ENCODE data around the gene SLC34A1. TPM values are rescaled to one million over a fixed set of nuclear protein-coding genes. Genes with fewer than 3 reads are reported as not detected.

Gene SLC34A1
- total RNA-seq, 1 donor from 2014 or later = not detected

DNA sequence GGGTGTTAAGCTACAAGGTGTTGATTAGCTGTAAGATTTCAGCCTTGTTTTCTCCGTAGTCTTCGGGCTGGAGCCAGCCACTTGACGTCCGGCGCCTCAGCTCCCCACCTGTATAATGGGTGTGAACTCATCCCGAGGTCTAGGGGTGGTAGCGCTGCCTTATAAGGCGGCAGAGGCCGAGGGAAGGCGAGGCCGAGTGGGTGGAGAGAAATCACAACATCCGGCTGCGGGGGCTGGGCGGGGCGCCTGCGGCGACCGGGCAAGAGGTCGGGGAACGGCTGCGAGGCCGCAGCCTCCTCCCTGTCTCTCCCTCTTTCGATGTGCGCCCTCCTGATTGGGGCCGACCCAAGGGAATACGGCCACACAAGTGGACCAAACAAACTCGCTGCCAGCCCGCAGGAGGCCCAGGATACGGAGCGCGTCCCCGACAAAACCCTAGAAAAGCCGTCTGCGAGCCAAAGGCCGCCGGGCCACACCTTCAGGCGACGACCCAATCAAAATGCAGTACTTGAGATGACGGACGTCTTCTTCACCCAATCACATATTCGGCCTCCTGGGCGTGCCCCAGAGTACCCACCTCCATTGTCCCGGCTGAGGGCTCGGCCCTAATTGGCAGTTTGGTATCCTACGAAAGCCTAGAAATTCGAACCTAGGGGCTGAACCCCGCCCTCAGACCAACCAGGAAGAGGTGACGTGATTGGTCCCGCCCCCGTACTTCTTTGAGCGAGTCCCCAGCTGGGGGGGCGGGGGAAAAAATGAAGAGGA lies 41.7 kb downstream of the SLC34A1 start:
- peak overlapping the region; percentile 79 for H2AFZ ChIP-seq (ENCODE audit: low read depth, low read length)
- peaks cover 13% of the 10 kb centered on the region for H3K4me1 ChIP-seq (ENCODE audit: insufficient read depth, low read length)
- peak overlapping the region; percentile 74 for H3K9ac ChIP-seq (ENCODE audit: low read length)
- H3K4me3 Mint-ChIP-seq (ENCODE audit: unreplicated experiment) = peak overlapping the region; percentile 92
- H3K4me1 Mint-ChIP-seq (ENCODE audit: low read depth, unreplicated experiment) = peaks cover 9% of the 10 kb centered on the region
- FAIRE-seq (no peak), DNase-seq (ENCODE audit: low read depth) (peak; percentile 100)
- peaks cover 5% of the 10 kb centered on the region for H3K36me3 Mint-ChIP-seq (ENCODE audit: low read depth, unreplicated experiment)
- no peaks in the 10 kb centered on the region for H3K27me3 ChIP-seq (ENCODE audit: insufficient read depth, low read length)
- H3K4me2 ChIP-seq (ENCODE audit: low read length) = peak overlapping the region; percentile 81
- peak overlapping the region; percentile 60 for H3K4me3 ChIP-seq (ENCODE audit: insufficient read depth, low read depth, low read length)
- H3K9me3 ChIP-seq (ENCODE audit: insufficient read depth, low read depth, low read length) = no peaks in the 10 kb centered on the region
- peaks cover 38% of the 10 kb centered on the region for H3K79me2 ChIP-seq (ENCODE audit: insufficient read depth, low read length)
- peak overlapping the region; percentile 96 for H3K27ac Mint-ChIP-seq (ENCODE audit: unreplicated experiment)
- no peaks in the 10 kb centered on the region for H3K36me3 ChIP-seq (ENCODE audit: insufficient read depth, low read length)
- H3K27ac ChIP-seq (ENCODE audit: low read depth, low read length) = peak overlapping the region; percentile 71
- H3K27me3 Mint-ChIP-seq (ENCODE audit: low read depth, unreplicated experiment) = peaks cover 8% of the 10 kb centered on the region
- no peak for TF ChIP-seq EZH2 (IDR thresholded peaks at IDR 0.05; ENCODE audit: insufficient read depth, low read length)
- TF ChIP-seq, protein P1, sequence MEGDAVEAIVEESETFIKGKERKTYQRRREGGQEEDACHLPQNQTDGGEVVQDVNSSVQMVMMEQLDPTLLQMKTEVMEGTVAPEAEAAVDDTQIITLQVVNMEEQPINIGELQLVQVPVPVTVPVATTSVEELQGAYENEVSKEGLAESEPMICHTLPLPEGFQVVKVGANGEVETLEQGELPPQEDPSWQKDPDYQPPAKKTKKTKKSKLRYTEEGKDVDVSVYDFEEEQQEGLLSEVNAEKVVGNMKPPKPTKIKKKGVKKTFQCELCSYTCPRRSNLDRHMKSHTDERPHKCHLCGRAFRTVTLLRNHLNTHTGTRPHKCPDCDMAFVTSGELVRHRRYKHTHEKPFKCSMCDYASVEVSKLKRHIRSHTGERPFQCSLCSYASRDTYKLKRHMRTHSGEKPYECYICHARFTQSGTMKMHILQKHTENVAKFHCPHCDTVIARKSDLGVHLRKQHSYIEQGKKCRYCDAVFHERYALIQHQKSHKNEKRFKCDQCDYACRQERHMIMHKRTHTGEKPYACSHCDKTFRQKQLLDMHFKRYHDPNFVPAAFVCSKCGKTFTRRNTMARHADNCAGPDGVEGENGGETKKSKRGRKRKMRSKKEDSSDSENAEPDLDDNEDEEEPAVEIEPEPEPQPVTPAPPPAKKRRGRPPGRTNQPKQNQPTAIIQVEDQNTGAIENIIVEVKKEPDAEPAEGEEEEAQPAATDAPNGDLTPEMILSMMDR (IDR thresholded peaks at IDR 0.05; ENCODE audit: insufficient read depth, low read depth, low read length) = no peak
- no peaks in the 10 kb centered on the region for H3K9me3 Mint-ChIP-seq (ENCODE audit: unreplicated experiment)
- peaks cover 38% of the 10 kb centered on the region for H4K20me1 ChIP-seq (ENCODE audit: insufficient read depth, low read length)

DNA sequence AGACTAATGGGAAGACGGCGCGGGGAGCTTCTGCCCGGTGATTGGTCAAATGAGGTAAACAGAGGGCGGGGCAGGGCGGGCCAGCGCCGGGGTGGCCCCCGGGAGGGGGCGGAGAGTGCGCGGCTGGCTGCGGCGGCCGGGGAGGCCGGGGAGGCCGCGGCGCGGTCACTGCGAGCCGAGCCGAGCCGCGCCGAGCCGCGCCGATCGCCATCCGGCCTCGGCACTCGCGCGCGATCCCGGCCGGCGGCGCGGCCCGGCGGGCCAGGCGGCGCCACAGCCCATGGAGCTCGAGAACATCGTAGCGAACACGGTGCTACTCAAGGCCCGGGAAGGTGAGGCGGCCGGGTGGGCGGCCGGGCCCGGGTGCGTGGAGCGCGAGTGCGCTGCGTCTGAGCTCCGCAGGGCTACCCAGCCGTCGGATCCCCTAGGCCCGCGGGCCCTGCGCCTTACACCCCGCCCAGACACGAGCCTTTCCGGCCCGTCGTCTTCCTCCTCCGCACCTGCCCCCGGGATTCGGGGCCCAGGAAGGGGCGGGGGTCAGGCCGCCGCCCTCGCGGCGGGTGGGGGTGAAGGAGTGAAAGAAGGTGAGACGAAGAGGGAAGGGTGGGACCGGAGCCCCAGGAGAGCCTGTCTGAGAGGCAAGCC lies 42.5 kb downstream of the SLC34A1 start, which contains the start of gene GRK6:
GRK6 (plus strand) TSS at position 111 of the 645 bp plus-strand sequence; CDS start at position 281, 170 bp downstream.
- Histone ChIP-seq H3K27ac (ENCODE audit: low read depth, low read length) (peak within 1 kb of the TSS; percentile 71), H3K4me1 (ENCODE audit: insufficient read depth, low read length) (peaks cover 13% of the 10 kb centered on the region), H3K9me3 (ENCODE audit: insufficient read depth, low read depth, low read length) (no peaks in the 10 kb centered on the region), H3K79me2 (ENCODE audit: insufficient read depth, low read length) (peaks cover 38% of the 10 kb centered on the region), H3K4me2 (ENCODE audit: low read length) (peak within 1 kb of the TSS; percentile 96), H3K4me3 (ENCODE audit: insufficient read depth, low read depth, low read length) (peak within 1 kb of the TSS; percentile 76), H2AFZ (ENCODE audit: low read depth, low read length) (peak within 1 kb of the TSS; percentile 79), H3K27me3 (ENCODE audit: insufficient read depth, low read length) (no peaks in the 10 kb centered on the region), H3K9ac (ENCODE audit: low read length) (peak within 1 kb of the TSS; percentile 93), H3K36me3 (ENCODE audit: insufficient read depth, low read length) (no peaks in the 10 kb centered on the region), H4K20me1 (ENCODE audit: insufficient read depth, low read length) (peaks cover 44% of the 10 kb centered on the region)
- peaks cover 4% of the 10 kb centered on the region for H3K36me3 Mint-ChIP-seq (ENCODE audit: low read depth, unreplicated experiment)
- peak within 1 kb of the TSS; percentile 92 for H3K4me3 Mint-ChIP-seq (ENCODE audit: unreplicated experiment)
- DNase-seq (ENCODE audit: low read depth) = no peak
- peaks cover 9% of the 10 kb centered on the region for H3K4me1 Mint-ChIP-seq (ENCODE audit: low read depth, unreplicated experiment)
- H3K27ac Mint-ChIP-seq (ENCODE audit: unreplicated experiment) = peak within 1 kb of the TSS; percentile 96
- no peak for TF ChIP-seq EZH2 (IDR thresholded peaks at IDR 0.05; ENCODE audit: insufficient read depth, low read length)
- TF ChIP-seq, protein P1 (IDR thresholded peaks at IDR 0.05; ENCODE audit: insufficient read depth, low read depth, low read length) = no peak
- H3K9me3 Mint-ChIP-seq (ENCODE audit: unreplicated experiment) = no peaks in the 10 kb centered on the region
- FAIRE-seq = no peak
- H3K27me3 Mint-ChIP-seq (ENCODE audit: low read depth, unreplicated experiment) = peaks cover 8% of the 10 kb centered on the region

Measured in astrocyte (in vitro differentiated cells and primary cell).